GM12875 (cell line): ENCODE results near the gene ADIPOR1.

Source experiments
- H3K4me3 ChIP-seq: one replicate; pipeline ENCODE4 v1.5.1; 2011; ENCODE audit warnings: low read depth, low read length, control low read depth
- TF ChIP-seq, protein P1 (sequence below): IDR thresholded peaks from 2 replicates; pipeline ENCODE4 v1.5.1; 2011; ENCODE audit warnings: low read depth, mild to moderate bottlenecking, control low read depth, inconsistent platforms, low read length, moderate library complexity, borderline replicate concordance; ENCODE audit not compliant: insufficient read depth

The ADIPOR1 gene

GRCh38 chr1:202935844-202936243, 22.3 kb downstream of the ADIPOR1 start:
- TF ChIP-seq, protein P1, sequence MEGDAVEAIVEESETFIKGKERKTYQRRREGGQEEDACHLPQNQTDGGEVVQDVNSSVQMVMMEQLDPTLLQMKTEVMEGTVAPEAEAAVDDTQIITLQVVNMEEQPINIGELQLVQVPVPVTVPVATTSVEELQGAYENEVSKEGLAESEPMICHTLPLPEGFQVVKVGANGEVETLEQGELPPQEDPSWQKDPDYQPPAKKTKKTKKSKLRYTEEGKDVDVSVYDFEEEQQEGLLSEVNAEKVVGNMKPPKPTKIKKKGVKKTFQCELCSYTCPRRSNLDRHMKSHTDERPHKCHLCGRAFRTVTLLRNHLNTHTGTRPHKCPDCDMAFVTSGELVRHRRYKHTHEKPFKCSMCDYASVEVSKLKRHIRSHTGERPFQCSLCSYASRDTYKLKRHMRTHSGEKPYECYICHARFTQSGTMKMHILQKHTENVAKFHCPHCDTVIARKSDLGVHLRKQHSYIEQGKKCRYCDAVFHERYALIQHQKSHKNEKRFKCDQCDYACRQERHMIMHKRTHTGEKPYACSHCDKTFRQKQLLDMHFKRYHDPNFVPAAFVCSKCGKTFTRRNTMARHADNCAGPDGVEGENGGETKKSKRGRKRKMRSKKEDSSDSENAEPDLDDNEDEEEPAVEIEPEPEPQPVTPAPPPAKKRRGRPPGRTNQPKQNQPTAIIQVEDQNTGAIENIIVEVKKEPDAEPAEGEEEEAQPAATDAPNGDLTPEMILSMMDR, result no peak

GRCh38 chr1:202934755-202935154, 23.4 kb downstream of the ADIPOR1 start:
- TF ChIP-seq, protein P1, result no peak

More at GRCh38 chr1:202935844-202936243, 22.3 kb downstream of the ADIPOR1 start:
- H3K4me3 ChIP-seq, result no peak overlapping the region

GRCh38 chr1:202932476-202932875, 25.6 kb downstream of the ADIPOR1 start:
- H3K4me3 ChIP-seq, result no peak overlapping the region
- TF ChIP-seq, protein P1, result no peak

More at GRCh38 chr1:202934755-202935154, 23.4 kb downstream of the ADIPOR1 start:
- H3K4me3 ChIP-seq, result no peak overlapping the region

GRCh38 chr1:202926581-202927491, 31.3 kb downstream of the ADIPOR1 start, which contains the start of gene KLHL12:
Gene KLHL12, minus strand, starts transcription at chr1:202927234. Its CDS starts 2,072 bp downstream, at chr1:202925162.
- TF ChIP-seq, protein P1, result peak; percentile 72

GRCh38 chr1:202923533-202923932, 34.6 kb downstream of the ADIPOR1 start:
- TF ChIP-seq, protein P1, result no peak
- H3K4me3 ChIP-seq, result no peak overlapping the region

More at GRCh38 chr1:202926581-202927491, 31.3 kb downstream of the ADIPOR1 start, which contains the start of gene KLHL12:
- H3K4me3 ChIP-seq, result peak within 1 kb of the TSS; percentile 100

- TF ChIP-seq, protein P1, result no peak
- no peak overlapping the region for H3K4me3 ChIP-seq
Observed at GRCh38 chr1:202919615-202920014, 38.5 kb downstream of the ADIPOR1 start.
